ENCODE results near the gene RBCK1. TPM values are rescaled to one million over a fixed set of nuclear protein-coding genes. Genes with fewer than 3 reads are reported as not detected.
A peak's percentile ranks its signal among the peaks of the same experiment; 100 is the strongest.

Gene RBCK1
- total and polyA plus RNA-seq, 9 of the 15 experiments (the other 6 are each of a cell fraction or from before 2014, with no cell fraction given): 5.9 to 59.3 (median 26.5) TPM

DNA sequence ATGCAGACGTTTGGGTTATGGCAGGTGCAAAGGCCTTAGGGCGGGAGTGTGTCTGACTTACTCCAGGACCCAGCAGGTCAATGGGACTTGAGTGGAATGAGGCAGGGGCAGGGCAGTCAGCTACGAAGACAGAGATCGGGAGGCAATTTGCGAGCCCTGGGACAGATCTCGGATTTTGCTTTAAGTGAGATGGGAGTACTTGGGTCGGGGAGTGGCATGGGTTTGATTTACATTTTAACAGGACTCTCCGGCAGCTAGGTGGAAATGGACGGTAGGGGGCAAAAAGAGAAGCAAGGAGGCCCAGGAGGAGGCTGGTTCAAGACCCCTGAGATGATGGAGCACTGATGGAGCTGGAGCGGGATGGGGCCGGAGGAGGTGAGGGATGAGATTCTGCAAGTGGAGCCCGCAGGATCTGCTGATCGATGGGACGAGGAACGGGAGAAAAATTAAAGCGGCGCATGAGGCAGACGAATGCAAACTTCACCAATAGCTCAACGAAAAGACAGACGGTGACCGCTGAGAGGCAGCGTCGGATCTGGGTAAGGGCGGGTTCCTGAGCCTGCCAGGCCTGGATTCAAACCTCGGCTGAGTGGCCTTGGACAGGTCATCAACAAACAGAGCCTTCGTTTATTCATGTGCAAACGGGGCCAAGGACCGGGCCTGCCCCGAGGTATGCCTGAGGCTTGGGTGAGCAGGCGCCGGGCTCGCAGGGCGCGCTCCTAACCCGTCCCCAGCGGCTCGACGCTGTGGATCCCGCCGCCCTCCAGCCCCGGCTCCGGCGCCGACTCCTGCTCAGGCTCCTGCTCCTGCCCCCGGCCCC is 756 bp upstream of the RBCK1 start (continued):
- TF ChIP-seq ZNF318 (IDR thresholded peaks at IDR 0.05; ENCODE audit: borderline replicate concordance in 1 of 2, low read depth in 1 of 2): no peak
- TF ChIP-seq ZFX (CRISPR knock-in tag; IDR thresholded peaks at IDR 0.05): peak; percentile 72
- TF ChIP-seq ZEB2 (IDR thresholded peaks at IDR 0.05): no peak
- no peak for TF ChIP-seq HNRNPL (IDR thresholded peaks at IDR 0.05; ENCODE audit: low read depth, low read length)
- TF ChIP-seq MAFF (IDR thresholded peaks at IDR 0.05; ENCODE audit: low read length): no peak
- no peak for TF ChIP-seq ZNF217 (CRISPR knock-in tag; IDR thresholded peaks at IDR 0.05)
- no peak for TF ChIP-seq TBP (optimal IDR thresholded peaks at IDR 0.05; ENCODE audit: low read depth, low read length)
- TF ChIP-seq ZNF589 (CRISPR knock-in tag; IDR thresholded peaks at IDR 0.05; ENCODE audit: low read depth): peak; percentile 60; the same call in 1 of the 2 replicates
- TF ChIP-seq L3MBTL2 (IDR thresholded peaks at IDR 0.05): peak; percentile 72
- TF ChIP-seq HOXB6 (CRISPR knock-in tag; IDR thresholded peaks at IDR 0.05; ENCODE audit: borderline replicate concordance): no peak
- no peak; the same call in 1 of the 2 replicates for TF ChIP-seq CREB1 (IDR thresholded peaks at IDR 0.05)
- TF ChIP-seq CREB1 (CRISPR knock-in tag; IDR thresholded peaks at IDR 0.05): no peak
- TF ChIP-seq MXI1 (IDR thresholded peaks at IDR 0.05; ENCODE audit: low read depth, low read length): no peak
- no peak for TF ChIP-seq ZSCAN29 (IDR thresholded peaks at IDR 0.05)
- peak; percentile 56; the same call in 1 of the 2 replicates for TF ChIP-seq ATF7 (IDR thresholded peaks at IDR 0.05)
- TF ChIP-seq STAT5A (IDR thresholded peaks at IDR 0.05; ENCODE audit: borderline replicate concordance, low read length): no peak
- TF ChIP-seq MCM3 (IDR thresholded peaks at IDR 0.05): no peak
- TF ChIP-seq ZBED1 (IDR thresholded peaks at IDR 0.05): no peak
- no peak for TF ChIP-seq ZNF143 (CRISPR knock-in tag; IDR thresholded peaks at IDR 0.05)
- TF ChIP-seq SNIP1 (IDR thresholded peaks at IDR 0.05; ENCODE audit: low read depth): no peak
- TF ChIP-seq PTBP1 (IDR thresholded peaks at IDR 0.05; ENCODE audit: low read depth, low read length): no peak
- no peak for TF ChIP-seq ZNF174 (CRISPR knock-in tag; IDR thresholded peaks at IDR 0.05)
- no peak for TF ChIP-seq ZFPM2 (CRISPR knock-in tag; IDR thresholded peaks at IDR 0.05)
- TF ChIP-seq SMAD1 (IDR thresholded peaks at IDR 0.05; ENCODE audit: low read depth, low read length, partially characterized antibody): no peak
- no peak for TF ChIP-seq RBM22 (IDR thresholded peaks at IDR 0.05; ENCODE audit: low read depth, low read length, poor library complexity, severe bottlenecking)
